Gastroesophageal sphincter (tissue), 3 donors: ENCODE results near the gene ARPIN.

Source experiments
- CTCF ChIP-seq, 4 experiments: fragments of 200-600 bp in 2 of 4; fragments of 450-650 bp in 2 of 4; sonication (generic) in 1 of 4; IDR thresholded peaks; one replicate each; pipeline ENCODE4 v1.5.1; 2017 to 2019; ENCODE audit warnings: antibody characterized with exemption in 4 of 4, mild to moderate bottlenecking in 2 of 4, moderate library complexity in 2 of 4
- POLR2A ChIP-seq, 2 donors: fragments of 450-650 bp; IDR thresholded peaks; one replicate each; pipeline ENCODE4 v1.6.1; 2017; ENCODE audit warnings: antibody characterized with exemption in 2 of 2, mild to moderate bottlenecking in 2 of 2, moderate library complexity in 1 of 2

- peak in 2 of 4 experiments; percentile 26 to 30 for TF ChIP-seq CTCF (IDR thresholded peaks at IDR 0.05)
- peak in 1 of 2 donors; percentile 22 for TF ChIP-seq POLR2A (IDR thresholded peaks at IDR 0.05)
These were observed at the start of gene ARPIN for GRCh38 chr15:89912674-89913396.
